GM19238 (cell line): ENCODE measurements around the gene C16orf74.
A peak's percentile ranks its signal among the peaks of the same experiment; 100 is the strongest.

Experiments
- DNase-seq: peaks from one replicate; pipeline ENCODE4 v3.0.0; 2011; ENCODE audit warnings: low spot score; ENCODE audit not compliant: insufficient read length

C16orf74 gene

GRCh38 chr16:85750827-85751697 is at the start of gene C16orf74:
TSS of gene C16orf74 (minus strand) at chr16:85751096. CDS start at chr16:85735217, 15,879 bp downstream.
- DNase-seq: peak; percentile 53

- no peak for DNase-seq
Observed at GRCh38 chr16:85800321-85800669, 49.4 kb upstream of the C16orf74 start.

- DNase-seq: peak; percentile 95
Observed at GRCh38 chr16:85799497-85800320, 48.8 kb upstream of the C16orf74 start, which contains the start of the genes COX4I1 and EMC8. TSS of gene COX4I1 (plus strand) at chr16:85799695. CDS start at chr16:85801206, 1,511 bp downstream. TSS of gene EMC8 (minus strand) at chr16:85799544. CDS start at chr16:85799295, 249 bp downstream.

DNA sequence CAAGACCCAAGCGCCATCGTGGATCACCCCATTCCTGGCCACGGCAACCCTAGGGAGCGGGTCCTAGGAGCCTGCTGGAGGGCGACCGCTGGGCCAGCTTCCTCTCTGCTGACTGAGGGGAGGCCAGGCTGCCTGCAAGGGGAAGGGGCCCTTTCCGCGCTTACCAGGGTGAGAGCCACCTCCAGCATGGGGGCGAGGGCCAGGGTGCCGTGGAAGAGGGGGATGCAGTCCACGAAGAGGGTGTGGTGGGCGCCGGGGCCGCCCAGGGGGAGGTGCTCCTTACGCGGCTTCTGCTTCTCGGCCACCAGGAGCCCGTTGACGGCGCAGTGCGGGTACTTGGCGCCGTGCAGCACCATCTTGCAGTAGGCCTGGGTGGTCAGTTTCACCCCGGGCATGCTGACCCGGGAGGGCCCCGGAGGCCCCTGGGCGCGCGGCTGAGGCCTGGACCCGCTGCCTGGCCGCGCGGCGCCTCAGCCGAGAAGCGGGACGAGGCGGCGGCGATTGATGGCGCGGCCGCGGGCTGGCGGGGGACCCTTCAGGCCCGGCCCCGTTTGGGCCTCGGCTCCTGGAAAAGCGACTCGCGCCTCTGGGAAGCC is 48.1 kb upstream of the C16orf74 start:
- DNase-seq: peak; percentile 71

DNA sequence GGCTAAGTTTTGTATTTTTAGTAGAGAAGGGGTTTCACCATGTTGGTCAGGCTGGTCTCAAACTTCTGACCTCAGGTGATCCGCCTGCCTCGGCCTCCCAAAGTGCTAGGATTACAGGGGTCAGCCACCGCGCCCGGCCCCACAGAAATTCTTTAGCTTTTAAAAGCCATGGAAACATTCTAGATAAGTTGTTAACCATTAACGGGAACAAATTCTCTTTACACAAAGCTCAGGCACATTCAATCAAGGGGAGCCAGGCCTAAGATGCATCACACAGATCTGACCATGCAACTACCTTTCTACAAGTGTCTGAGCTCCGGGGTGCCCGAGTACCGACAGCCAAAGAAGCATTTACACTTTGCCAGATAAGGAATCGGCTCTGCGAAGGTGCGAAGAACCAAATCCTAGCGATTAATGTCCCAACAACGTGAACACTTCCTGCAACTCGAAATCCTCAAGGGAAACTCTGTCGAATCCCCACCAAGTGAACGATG is 47.4 kb upstream of the C16orf74 start:
- no peak for DNase-seq

DNA sequence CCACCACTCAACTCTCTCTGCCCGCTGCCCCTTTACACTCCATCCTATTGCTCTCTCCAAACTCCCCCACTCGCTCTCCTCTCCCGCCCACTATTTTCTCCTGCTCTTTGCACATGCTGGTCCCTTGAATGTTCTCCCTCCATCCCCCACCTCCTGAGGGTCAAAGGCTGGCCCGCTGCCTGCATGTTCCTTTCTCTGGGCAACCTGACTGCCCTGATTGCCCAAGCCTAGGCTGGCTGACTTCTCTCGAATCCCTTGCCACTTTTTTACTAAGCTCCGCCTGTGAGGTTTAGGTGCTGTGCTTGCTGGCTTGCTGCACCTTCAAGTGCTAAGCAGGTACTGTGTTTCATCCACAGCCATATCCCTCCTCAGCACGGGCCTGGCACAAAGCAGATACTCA is 45.7 kb upstream of the C16orf74 start:
- DNase-seq: no peak

GRCh38 chr16:85796152-85796551 is 45.3 kb upstream of the C16orf74 start:
- DNase-seq: no peak

DNA sequence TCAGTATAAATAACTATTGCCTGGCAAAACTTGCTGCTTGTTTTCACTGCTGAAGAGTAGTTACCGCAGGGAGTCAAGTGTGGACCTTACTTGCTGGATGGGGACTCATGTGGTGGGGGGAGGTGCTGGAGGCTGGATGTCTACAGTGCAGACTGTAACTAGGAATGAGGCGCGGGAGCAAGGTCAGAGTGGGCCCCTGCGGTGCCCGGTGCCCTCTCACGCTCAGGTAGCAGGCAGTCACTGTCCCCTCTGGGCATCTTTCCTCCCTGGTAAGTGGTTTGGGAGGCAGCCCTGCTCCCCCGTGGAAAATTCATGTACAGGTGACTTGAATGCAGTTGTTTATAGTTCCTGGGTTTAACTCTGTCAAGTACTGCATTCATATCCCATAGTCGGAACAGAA is 43.8 kb upstream of the C16orf74 start:
- DNase-seq: no peak

DNA sequence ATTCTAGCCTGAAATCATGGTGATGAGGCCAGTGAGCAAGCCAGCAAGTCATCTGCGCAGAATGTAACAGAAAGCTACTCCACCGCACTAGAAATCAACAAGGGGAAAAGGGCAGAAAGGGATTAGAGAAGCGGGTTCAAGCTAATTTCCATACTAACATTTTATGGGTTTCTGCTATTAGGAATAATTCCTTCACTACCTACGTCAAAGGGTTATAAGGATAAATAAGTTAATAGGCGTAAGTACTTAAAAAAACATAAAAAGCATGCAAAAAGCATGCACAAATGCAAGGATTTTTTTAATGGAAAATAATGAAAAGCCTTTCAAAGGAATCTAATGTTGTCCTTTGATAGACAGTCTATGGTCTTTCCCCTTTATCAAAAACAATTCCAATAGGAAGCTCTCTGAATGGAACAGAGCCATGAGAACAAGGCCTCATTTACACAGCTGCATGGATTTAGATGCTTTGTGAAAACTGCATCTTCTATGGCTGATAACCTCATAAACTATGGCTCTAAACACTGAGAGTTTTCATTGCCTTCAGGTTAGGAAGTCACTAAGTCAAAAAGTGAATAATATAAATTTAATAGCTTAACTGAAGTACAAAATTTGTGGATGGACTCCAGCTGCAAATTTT is 42.9 kb upstream of the C16orf74 start:
- DNase-seq: no peak

- no peak for DNase-seq
Observed at GRCh38 chr16:85789773-85790172, 38.9 kb upstream of the C16orf74 start.

GRCh38 chr16:85788819-85789218 is 37.9 kb upstream of the C16orf74 start:
- no peak for DNase-seq

GRCh38 chr16:85785927-85786326 is 35.0 kb upstream of the C16orf74 start:
- no peak for DNase-seq

DNA sequence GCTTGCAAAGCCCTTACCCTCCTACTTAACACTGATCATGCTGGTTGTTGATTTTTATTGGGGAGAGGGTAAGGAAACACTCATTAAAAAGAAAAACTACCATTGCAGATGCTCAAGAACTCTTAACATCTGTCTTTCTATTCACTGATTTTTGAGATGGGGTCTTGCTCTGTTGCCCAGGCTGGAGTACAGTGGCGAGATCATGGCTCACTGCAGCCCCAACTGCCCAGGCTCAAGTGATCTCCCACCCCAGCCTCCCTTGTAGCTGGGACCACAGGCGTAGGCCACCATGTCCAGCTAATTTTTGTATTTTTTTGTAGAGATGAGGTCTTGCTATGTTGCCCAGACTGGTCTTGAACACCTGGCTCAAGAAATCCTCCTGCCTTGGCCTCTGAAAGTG is 33.9 kb upstream of the C16orf74 start:
- no peak for DNase-seq

GRCh38 chr16:85783441-85783840 is 32.5 kb upstream of the C16orf74 start:
- DNase-seq: no peak

DNA sequence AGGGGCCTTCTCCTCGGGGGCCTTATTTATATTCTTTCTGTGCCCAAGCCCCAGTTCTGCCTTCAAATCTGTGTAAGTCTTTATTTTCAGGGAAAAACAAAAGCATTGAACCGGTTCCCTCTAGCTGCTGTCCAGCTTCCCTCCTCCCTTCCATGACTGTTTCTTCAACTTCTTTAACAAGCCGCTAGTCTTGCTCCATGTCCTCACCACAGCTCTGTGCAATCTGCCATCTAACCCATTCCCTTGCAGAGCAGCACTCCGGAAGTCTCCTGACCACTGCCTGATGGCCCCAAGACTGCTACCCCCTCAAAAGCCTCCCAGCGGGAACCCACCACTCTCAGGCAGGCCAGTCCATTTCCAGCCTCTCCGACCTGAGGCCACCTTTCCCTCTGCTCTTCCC is 31.6 kb upstream of the C16orf74 start:
- DNase-seq: no peak

- DNase-seq: no peak
Observed at GRCh38 chr16:85781695-85782370, 30.9 kb upstream of the C16orf74 start.

DNA sequence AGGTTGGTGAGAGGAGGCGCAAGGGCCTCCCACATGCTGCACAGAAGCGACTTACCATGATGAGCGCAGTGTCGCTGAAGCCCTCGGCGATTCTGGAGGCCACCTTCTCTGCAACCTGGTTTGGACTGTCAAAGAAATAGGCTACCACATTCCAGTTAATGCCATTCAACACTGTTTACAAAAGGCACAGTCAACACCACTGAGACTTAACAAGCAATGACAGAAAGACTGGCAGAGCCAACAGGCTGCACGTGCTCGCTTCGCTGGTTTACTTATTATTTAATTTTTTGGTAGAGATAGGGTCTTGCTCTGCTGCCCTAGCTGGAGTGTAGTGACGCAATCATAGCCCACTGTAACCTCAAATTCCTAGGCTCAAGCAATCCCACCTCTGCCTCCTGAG is 30.3 kb upstream of the C16orf74 start:
- no peak for DNase-seq

GRCh38 chr16:85780281-85780680 is 29.4 kb upstream of the C16orf74 start:
- no peak for DNase-seq

DNA sequence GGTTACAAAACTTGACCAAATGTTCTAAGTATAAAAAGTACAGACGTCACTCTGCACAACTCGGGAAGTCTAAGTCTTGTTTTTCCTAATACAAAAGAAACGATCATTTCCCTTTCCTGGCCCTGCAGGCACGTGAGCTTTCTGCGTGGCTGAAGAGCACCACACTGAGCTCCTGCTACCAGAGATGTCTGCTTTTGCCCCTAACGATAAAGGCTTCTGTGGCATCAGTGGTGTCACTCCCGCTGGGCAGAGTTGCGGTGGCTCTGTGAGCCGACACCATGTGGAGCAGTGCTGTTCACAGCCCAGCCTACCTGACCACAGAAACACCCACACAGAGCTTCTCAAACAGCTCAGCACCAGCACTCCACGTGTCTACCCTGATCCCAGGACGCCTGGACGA is 28.0 kb upstream of the C16orf74 start:
- no peak for DNase-seq

- no peak for DNase-seq
Observed at GRCh38 chr16:85777583-85778310, 26.9 kb upstream of the C16orf74 start.
